Measurements from ENCODE around the gene FGF19. TPM values are rescaled to one million over a fixed set of nuclear protein-coding genes. Genes with fewer than 3 reads are reported as not detected.

FGF19 gene
- total and polyA plus RNA-seq, 9 of the 15 experiments (the other 6 are each of a cell fraction or from before 2014, with no cell fraction given) = 0.11 TPM; not detected in 8

GRCh38 chr11:69674886-69675714 is 28.7 kb downstream of the FGF19 start, which contains the start of gene LTO1 (continued):
- TF ChIP-seq ZNF395 (CRISPR knock-in tag; IDR thresholded peaks at IDR 0.05) (no peak; the same call in 1 of the 2 replicates), ATF3 (IDR thresholded peaks at IDR 0.05) (no peak), ATF3 (CRISPR knock-in tag; conservative IDR thresholded peaks at IDR 0.05) (0 out of 2 replicates have a peak, but pooled peaks have one; percentile 41), MXI1 (IDR thresholded peaks at IDR 0.05; ENCODE audit: low read depth, low read length) (no peak; the same call in 1 of the 2 replicates), CCNT2 (IDR thresholded peaks at IDR 0.05; ENCODE audit: borderline replicate concordance, extremely low read depth, insufficient read length, low read depth, low read length) (peak; percentile 80), NBN (IDR thresholded peaks at IDR 0.05; ENCODE audit: low read depth) (0 out of 2 replicates have a peak, but pooled peaks have one; percentile 68), CREM (IDR thresholded peaks at IDR 0.05; ENCODE audit: low read depth) (peak; percentile 52; the same call in 1 of the 2 replicates), SRF (CRISPR knock-in tag; IDR thresholded peaks at IDR 0.05) (peak in 1 of 2 experiments; percentile 73; a peak in 2 of 4 replicates), U2AF1 (optimal IDR thresholded peaks at IDR 0.05; ENCODE audit: low read depth, low read length) (peak; percentile 78), CREB1 (IDR thresholded peaks at IDR 0.05) (0 out of 2 replicates have a peak, but pooled peaks have one; percentile 23), CREB1 (CRISPR knock-in tag; IDR thresholded peaks at IDR 0.05) (0 out of 2 replicates have a peak, but pooled peaks have one; percentile 50), TRIM28 (IDR thresholded peaks at IDR 0.05) (peak; percentile 24; the same call in 1 of the 2 replicates), PHF8 (IDR thresholded peaks at IDR 0.05; ENCODE audit: borderline replicate concordance, low read length) (peak; percentile 81; the same call in 1 of the 2 replicates), ZNF766 (CRISPR knock-in tag; conservative IDR thresholded peaks at IDR 0.05) (peak; percentile 40; the same call in 1 of the 2 replicates), ZNF589 (CRISPR knock-in tag; IDR thresholded peaks at IDR 0.05; ENCODE audit: low read depth) (0 out of 2 replicates have a peak, but pooled peaks have one; percentile 15), ZZZ3 (IDR thresholded peaks at IDR 0.05) (0 out of 2 replicates have a peak, but pooled peaks have one; percentile 61), NKRF (IDR thresholded peaks at IDR 0.05; ENCODE audit: borderline replicate concordance) (peak; percentile 86), ILF3 (IDR thresholded peaks at IDR 0.05; ENCODE audit: borderline replicate concordance) (no peak), NR3C1 (CRISPR knock-in tag; IDR thresholded peaks at IDR 0.05) (peak; percentile 26; the same call in 1 of the 2 replicates), TEAD1 (CRISPR knock-in tag; IDR thresholded peaks at IDR 0.05) (0 out of 4 replicates have a peak, but pooled peaks of 1 of the 2 experiments have one; percentile 29), LARP7 (IDR thresholded peaks at IDR 0.05) (0 out of 2 replicates have a peak, but pooled peaks have one; percentile 85)
